Measurements from ENCODE around the gene CD5L.
A peak's percentile ranks its signal among the peaks of the same experiment; 100 is the strongest.

CD5L gene

GRCh38 chr1:157806431-157807149 lies 35.0 kb downstream of the CD5L start:
- DNase-seq: peak; percentile 98

DNA sequence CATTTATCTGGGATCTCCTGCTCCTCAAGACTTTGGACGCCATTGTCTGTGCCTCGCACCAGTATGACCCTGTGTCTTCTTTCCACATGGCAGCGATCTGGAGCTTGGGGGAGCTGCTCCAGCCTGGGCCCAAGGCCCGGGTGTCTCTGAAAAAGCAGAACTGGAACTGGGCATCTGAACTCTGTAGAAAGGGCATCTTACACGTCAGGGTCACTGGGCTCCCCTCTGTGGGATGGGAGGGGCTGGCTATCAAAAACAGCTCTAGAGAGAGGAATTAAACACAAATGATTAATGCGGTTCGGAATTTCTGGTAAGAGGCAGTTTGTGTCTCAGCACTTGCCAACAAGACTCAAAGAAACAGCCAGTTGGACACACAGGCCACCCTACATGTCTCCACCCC lies 37.8 kb downstream of the CD5L start:
- DNase-seq: peak; percentile 96

- DNase-seq: no peak
Measured at GRCh38 chr1:157799996-157800395, 41.6 kb downstream of the CD5L start.

DNA sequence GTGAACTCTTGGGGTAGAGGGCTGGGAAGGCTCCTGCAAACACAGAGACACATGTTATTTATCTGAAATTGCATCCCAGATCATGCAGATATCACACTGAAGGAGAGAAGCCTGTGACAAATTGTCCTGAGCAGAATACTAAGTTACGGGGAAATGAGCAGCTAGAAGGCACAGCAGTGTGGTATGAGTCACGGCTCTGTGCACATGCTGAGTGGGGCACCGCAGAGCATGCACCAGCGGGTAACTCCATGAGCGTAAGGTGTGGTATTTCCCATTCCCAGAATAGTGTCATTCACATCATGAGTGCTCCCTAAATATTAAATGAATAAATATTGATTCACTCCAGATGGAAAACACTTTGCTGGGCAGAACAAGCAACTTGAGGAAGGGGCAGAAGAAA lies 43.4 kb downstream of the CD5L start:
- no peak for DNase-seq

- DNase-seq: peak; percentile 50
Measured at GRCh38 chr1:157785248-157785647, 56.4 kb downstream of the CD5L start.

- no peak for DNase-seq
Measured at GRCh38 chr1:157784801-157785200, 56.8 kb downstream of the CD5L start.

DNA sequence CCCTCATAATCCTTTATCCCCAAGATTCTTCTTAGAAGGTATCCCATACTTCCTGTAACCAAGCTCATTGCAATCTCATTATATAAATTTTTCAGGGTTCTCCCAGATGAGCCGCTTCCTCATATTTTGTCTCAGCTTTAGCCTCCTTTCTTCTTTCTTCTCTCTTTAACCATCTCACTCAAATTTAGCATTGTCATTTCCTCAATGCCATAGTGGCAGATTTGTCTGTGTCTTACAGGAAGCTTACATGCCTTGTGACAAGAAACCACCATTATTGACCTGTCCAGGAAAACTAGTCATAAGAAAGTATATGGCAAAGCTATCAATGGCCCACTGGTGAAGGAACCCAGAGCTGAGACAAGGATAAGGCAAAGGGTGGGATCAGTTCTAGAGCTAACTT lies 58.7 kb downstream of the CD5L start:
- DNase-seq: no peak

DNA sequence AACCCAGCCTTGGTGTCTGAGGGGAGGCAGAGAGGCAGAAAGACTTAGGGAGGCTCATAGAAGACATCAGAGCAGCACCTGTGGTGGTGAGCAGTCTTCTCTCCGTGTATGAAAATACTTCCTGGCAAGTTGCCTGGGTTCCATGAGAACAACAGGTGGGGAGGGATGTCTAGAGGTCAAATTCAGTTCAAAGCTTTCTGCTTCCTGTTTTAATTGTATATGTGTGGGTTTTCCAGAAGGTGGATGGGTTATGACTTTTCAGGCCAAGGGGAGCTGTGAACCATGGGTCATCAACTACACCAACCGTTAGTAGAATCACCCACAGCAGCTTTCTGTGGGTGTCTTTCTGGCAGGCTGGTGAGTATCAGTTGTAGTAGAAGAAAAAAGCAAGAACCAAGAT lies 60.6 kb downstream of the CD5L start:
- DNase-seq: peak; percentile 99

Data from RPMI8226 (cell line).